ENCODE data around the gene HYAL2. TPM values are rescaled to one million over a fixed set of nuclear protein-coding genes. Genes with fewer than 3 reads are reported as not detected.

The HYAL2 gene
- polyA plus RNA-seq, 1 donor from 2014 or later = 116 TPM

DNA sequence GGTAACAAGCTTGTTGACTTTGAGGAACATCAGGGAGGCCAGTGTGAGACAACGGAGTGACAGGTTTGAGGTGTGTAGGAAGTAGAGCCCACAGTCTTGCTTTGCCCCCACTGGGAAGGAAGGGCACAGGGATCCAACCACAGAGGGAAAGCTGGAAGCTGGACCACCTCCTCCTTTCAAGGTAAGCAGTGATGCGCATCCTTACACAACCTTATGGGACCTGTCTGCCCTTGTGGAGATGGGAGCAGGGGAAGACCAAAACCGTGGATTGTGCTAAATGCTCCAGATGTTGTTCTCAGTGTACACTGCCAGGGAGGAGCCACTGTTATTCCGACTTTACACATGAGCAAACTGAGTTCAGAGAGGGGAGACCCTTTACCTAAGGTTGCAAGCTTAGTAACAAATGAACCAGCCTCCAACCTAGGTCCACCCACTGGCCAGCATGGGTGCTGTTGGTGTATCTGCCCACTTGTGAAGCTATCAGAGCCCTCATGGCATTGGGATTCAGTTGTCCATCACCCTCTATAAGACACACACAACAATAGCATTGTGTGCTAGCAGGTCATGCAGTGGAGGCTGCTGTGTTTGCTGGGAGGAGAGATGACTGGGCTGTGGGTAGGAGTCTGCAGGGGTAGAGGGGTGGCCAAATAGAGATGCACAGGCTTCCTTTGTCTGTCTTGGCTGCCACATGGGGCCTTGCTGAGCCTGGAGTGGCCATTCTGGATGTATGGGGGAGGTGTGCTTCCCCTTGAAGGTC, 44.2 kb downstream of the HYAL2 start:
- Histone ChIP-seq H3K9me3 (ENCODE audit: low read length) (no peaks in the 10 kb centered on the region), H3K27me3 (ENCODE audit: insufficient read depth, low read depth, low read length) (peaks cover 23% of the 10 kb centered on the region), H3K27ac (ENCODE audit: low read length) (no peak overlapping the region), H4K20me1 (ENCODE audit: insufficient read depth) (no peaks in the 10 kb centered on the region), H3F3A (ENCODE audit: insufficient read depth, low read length, poor library complexity, severe bottlenecking) (no peaks in the 10 kb centered on the region), H3K79me2 (replicated peaks; ENCODE audit: insufficient read depth, low read length) (no peaks in the 10 kb centered on the region), H3K36me3 (ENCODE audit: insufficient read depth, low read length) (no peaks in the 10 kb centered on the region), H3K9me2 (ENCODE audit: insufficient read depth, low read length) (no peaks in the 10 kb centered on the region), H2AFZ (ENCODE audit: low read depth, low read length) (no peak overlapping the region), H3K9ac (ENCODE audit: low read length) (no peak overlapping the region), H3K4me3 (ENCODE audit: low read length) (no peak overlapping the region), H3K4me2 (ENCODE audit: low read length) (no peak overlapping the region)
- TF ChIP-seq POLR2AphosphoS5 (IDR thresholded peaks at IDR 0.05) = no peak
- no peak for TF ChIP-seq EZH2 (IDR thresholded peaks at IDR 0.05; ENCODE audit: borderline replicate concordance, insufficient read depth, low read length, poor library complexity, severe bottlenecking)
- TF ChIP-seq RAD21 (conservative IDR thresholded peaks at IDR 0.05) = no peak
- TF ChIP-seq, protein P1, sequence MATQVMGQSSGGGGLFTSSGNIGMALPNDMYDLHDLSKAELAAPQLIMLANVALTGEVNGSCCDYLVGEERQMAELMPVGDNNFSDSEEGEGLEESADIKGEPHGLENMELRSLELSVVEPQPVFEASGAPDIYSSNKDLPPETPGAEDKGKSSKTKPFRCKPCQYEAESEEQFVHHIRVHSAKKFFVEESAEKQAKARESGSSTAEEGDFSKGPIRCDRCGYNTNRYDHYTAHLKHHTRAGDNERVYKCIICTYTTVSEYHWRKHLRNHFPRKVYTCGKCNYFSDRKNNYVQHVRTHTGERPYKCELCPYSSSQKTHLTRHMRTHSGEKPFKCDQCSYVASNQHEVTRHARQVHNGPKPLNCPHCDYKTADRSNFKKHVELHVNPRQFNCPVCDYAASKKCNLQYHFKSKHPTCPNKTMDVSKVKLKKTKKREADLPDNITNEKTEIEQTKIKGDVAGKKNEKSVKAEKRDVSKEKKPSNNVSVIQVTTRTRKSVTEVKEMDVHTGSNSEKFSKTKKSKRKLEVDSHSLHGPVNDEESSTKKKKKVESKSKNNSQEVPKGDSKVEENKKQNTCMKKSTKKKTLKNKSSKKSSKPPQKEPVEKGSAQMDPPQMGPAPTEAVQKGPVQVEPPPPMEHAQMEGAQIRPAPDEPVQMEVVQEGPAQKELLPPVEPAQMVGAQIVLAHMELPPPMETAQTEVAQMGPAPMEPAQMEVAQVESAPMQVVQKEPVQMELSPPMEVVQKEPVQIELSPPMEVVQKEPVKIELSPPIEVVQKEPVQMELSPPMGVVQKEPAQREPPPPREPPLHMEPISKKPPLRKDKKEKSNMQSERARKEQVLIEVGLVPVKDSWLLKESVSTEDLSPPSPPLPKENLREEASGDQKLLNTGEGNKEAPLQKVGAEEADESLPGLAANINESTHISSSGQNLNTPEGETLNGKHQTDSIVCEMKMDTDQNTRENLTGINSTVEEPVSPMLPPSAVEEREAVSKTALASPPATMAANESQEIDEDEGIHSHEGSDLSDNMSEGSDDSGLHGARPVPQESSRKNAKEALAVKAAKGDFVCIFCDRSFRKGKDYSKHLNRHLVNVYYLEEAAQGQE (IDR thresholded peaks at IDR 0.05; ENCODE audit: borderline replicate concordance) = no peak
- TF ChIP-seq, protein P2, sequence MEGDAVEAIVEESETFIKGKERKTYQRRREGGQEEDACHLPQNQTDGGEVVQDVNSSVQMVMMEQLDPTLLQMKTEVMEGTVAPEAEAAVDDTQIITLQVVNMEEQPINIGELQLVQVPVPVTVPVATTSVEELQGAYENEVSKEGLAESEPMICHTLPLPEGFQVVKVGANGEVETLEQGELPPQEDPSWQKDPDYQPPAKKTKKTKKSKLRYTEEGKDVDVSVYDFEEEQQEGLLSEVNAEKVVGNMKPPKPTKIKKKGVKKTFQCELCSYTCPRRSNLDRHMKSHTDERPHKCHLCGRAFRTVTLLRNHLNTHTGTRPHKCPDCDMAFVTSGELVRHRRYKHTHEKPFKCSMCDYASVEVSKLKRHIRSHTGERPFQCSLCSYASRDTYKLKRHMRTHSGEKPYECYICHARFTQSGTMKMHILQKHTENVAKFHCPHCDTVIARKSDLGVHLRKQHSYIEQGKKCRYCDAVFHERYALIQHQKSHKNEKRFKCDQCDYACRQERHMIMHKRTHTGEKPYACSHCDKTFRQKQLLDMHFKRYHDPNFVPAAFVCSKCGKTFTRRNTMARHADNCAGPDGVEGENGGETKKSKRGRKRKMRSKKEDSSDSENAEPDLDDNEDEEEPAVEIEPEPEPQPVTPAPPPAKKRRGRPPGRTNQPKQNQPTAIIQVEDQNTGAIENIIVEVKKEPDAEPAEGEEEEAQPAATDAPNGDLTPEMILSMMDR (IDR thresholded peaks at IDR 0.05; ENCODE audit: poor library complexity, severe bottlenecking) = no peak
- TF ChIP-seq MXI1 (conservative IDR thresholded peaks at IDR 0.05; ENCODE audit: poor library complexity, severe bottlenecking) = no peak
- TF ChIP-seq SMC3 (conservative IDR thresholded peaks at IDR 0.05; ENCODE audit: poor library complexity) = no peak
- TF ChIP-seq EP300 (conservative IDR thresholded peaks at IDR 0.05; ENCODE audit: poor library complexity, severe bottlenecking) = no peak
- no peak for TF ChIP-seq TAF1 (IDR thresholded peaks at IDR 0.05; ENCODE audit: low read depth)

DNA sequence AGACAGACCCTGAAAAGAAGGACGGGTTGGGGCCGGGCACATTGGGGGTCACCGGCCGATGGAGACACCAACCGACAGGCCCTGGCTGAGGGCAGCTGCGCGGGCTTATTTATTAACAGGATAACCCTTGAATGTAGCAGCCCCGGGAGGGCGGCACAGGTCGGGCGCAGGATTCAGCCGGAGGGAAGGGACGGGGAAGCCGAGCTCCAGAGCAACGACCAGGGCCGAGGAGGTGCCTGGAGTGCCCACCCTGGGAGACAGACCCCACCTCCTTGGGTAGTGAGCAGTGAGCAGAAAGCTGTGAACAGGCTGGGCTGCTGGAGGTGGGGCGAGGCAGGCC, 45.8 kb downstream of the HYAL2 start:
- no peak overlapping the region for H3K9ac ChIP-seq (ENCODE audit: low read length)
- no peaks in the 10 kb centered on the region for H3K9me3 ChIP-seq (ENCODE audit: low read length)
- H3K4me2 ChIP-seq (ENCODE audit: low read length) = no peak overlapping the region
- no peak overlapping the region for H3K27ac ChIP-seq (ENCODE audit: low read length)
- H3F3A ChIP-seq (ENCODE audit: insufficient read depth, low read length, poor library complexity, severe bottlenecking) = no peaks in the 10 kb centered on the region
- no peaks in the 10 kb centered on the region for H3K36me3 ChIP-seq (ENCODE audit: insufficient read depth, low read length)
- H2AFZ ChIP-seq (ENCODE audit: low read depth, low read length) = no peak overlapping the region
- no peaks in the 10 kb centered on the region for H3K79me2 ChIP-seq (replicated peaks; ENCODE audit: insufficient read depth, low read length)
- TF ChIP-seq, protein P1 (IDR thresholded peaks at IDR 0.05; ENCODE audit: borderline replicate concordance) = no peak
- TF ChIP-seq EZH2 (IDR thresholded peaks at IDR 0.05; ENCODE audit: borderline replicate concordance, insufficient read depth, low read length, poor library complexity, severe bottlenecking) (no peak), MXI1 (conservative IDR thresholded peaks at IDR 0.05; ENCODE audit: poor library complexity, severe bottlenecking) (no peak), EP300 (conservative IDR thresholded peaks at IDR 0.05; ENCODE audit: poor library complexity, severe bottlenecking) (no peak), SMC3 (conservative IDR thresholded peaks at IDR 0.05; ENCODE audit: poor library complexity) (no peak), TAF1 (IDR thresholded peaks at IDR 0.05; ENCODE audit: low read depth) (no peak), RAD21 (conservative IDR thresholded peaks at IDR 0.05) (no peak), POLR2AphosphoS5 (IDR thresholded peaks at IDR 0.05) (no peak)
- TF ChIP-seq, protein P2 (IDR thresholded peaks at IDR 0.05; ENCODE audit: poor library complexity, severe bottlenecking) = no peak
- H3K27me3 ChIP-seq (ENCODE audit: insufficient read depth, low read depth, low read length) = peaks cover 23% of the 10 kb centered on the region
- no peaks in the 10 kb centered on the region for H4K20me1 ChIP-seq (ENCODE audit: insufficient read depth)
- no peaks in the 10 kb centered on the region for H3K9me2 ChIP-seq (ENCODE audit: insufficient read depth, low read length)
- H3K4me3 ChIP-seq (ENCODE audit: low read length) = no peak overlapping the region

Measured in neural cell (in vitro differentiated cells).